Lower lobe of right lung (tissue), 2 donors: ENCODE results near the gene EHD1. TPM values are rescaled to one million over a fixed set of nuclear protein-coding genes. Genes with fewer than 3 reads are reported as not detected.
A peak's percentile ranks its signal among the peaks of the same experiment; 100 is the strongest.

Experiments used
- ATAC-seq, 2 donors: fragments of 200-7000 bp; cut with Tn5 transposase; one replicate each; pipeline ENCODE4 v1.9.1; 2020 to 2022; ENCODE audit warnings: mild to moderate bottlenecking in 2 of 2, moderate library complexity in 2 of 2
- DNase-seq: peaks from one replicate; pipeline ENCODE4 v3.0.0-alpha.2; 2020
- H3K27ac ChIP-seq: fragments of 200-600 bp; one replicate; pipeline ENCODE4 v1.8.0; 2022
- H3K27me3 ChIP-seq: fragments of 200-600 bp; one replicate; pipeline ENCODE4 v1.8.0; 2022; ENCODE audit warnings: low read depth
- H3K36me3 ChIP-seq: fragments of 200-600 bp; one replicate; pipeline ENCODE4 v1.8.0; 2022; ENCODE audit warnings: mild to moderate bottlenecking
- H3K4me1 ChIP-seq: fragments of 200-600 bp; one replicate; pipeline ENCODE4 v1.8.0; 2022
- H3K4me3 ChIP-seq: fragments of 200-600 bp; one replicate; pipeline ENCODE4 v1.8.0; 2022; ENCODE audit warnings: mild to moderate bottlenecking
- H3K9me3 ChIP-seq: fragments of 200-600 bp; one replicate; pipeline ENCODE4 v1.8.0; 2022
- CTCF ChIP-seq: fragments of 200-600 bp; IDR thresholded peaks from one replicate; pipeline ENCODE4 v1.8.0; 2022; ENCODE audit warnings: antibody characterized with exemption, mild to moderate bottlenecking
- intact Hi-C: fragments of 100-400 bp; cut with DNase I; formaldehyde crosslinking; loops from one replicate; pipeline ENCODE4 v1.11.0; 2022
- microRNA-seq: library from miRNA; unstranded; fragments of <30 nt; microRNA quantifications from one replicate; pipeline ENCODE4 v1.2.0, GENCODE V29; 2020; ENCODE audit warnings: borderline number of aligned reads
- total RNA-seq: library from RNA; stranded (reverse); fragmentation: NEBNext Ultra II Directional; extraction: Animal tissue kit (Norgen Biotek cat#: 25700); gene quantifications from one replicate; pipeline ENCODE4 v1.2.1, GENCODE V29; 2021
- donor health status: DM: no; HTN: yes; CAD: no; lungs with severe emphysema.

The EHD1 gene
- total RNA-seq, 1 donor from 2014 or later = 73.4 TPM

- intact Hi-C loops = no loop called here
- no peaks in the 10 kb centered on the region for H3K27me3 ChIP-seq
- ATAC-seq = no peak
- TF ChIP-seq CTCF = no peak
- peaks cover 44% of the 10 kb centered on the region for H3K4me1 ChIP-seq
- peaks cover 26% of the 10 kb centered on the region for H3K36me3 ChIP-seq
- peak overlapping the region; percentile 78 for H3K4me3 ChIP-seq
- DNase-seq = no peak
- H3K9me3 ChIP-seq = no peaks in the 10 kb centered on the region
- H3K27ac ChIP-seq = peak overlapping the region; percentile 85
Observed at GRCh38 chr11:64804346-64805210, 73.8 kb downstream of the EHD1 start.

GRCh38 chr11:64803846-64804345 is 74.5 kb downstream of the EHD1 start:
- no peaks in the 10 kb centered on the region for H3K27me3 ChIP-seq
- peak overlapping the region; percentile 85 for H3K27ac ChIP-seq
- peaks cover 26% of the 10 kb centered on the region for H3K36me3 ChIP-seq
- peak overlapping the region; percentile 78 for H3K4me3 ChIP-seq
- H3K9me3 ChIP-seq = no peaks in the 10 kb centered on the region
- ATAC-seq (peak; percentile 7 to 26), DNase-seq (no peak)
- H3K4me1 ChIP-seq = peaks cover 37% of the 10 kb centered on the region
- no peak for TF ChIP-seq CTCF
- intact Hi-C loops = no loop called here

GRCh38 chr11:64803158-64803845 is 75.1 kb downstream of the EHD1 start, which contains the start of gene MAP4K2:
MAP4K2 (minus strand) TSS chr11:64803214; CDS start chr11:64803149, 65 bp downstream.
- Histone ChIP-seq H3K36me3 (peaks cover 26% of the 10 kb centered on the region), H3K27me3 (no peaks in the 10 kb centered on the region), H3K4me3 (peak within 1 kb of the TSS; percentile 78), H3K9me3 (no peaks in the 10 kb centered on the region), H3K4me1 (peaks cover 36% of the 10 kb centered on the region), H3K27ac (peak within 1 kb of the TSS; percentile 85)
- peak; percentile 93 to 94 for ATAC-seq
- peak; percentile 92 for DNase-seq
- intact Hi-C loops = no loop called here
- peak; percentile 35 for TF ChIP-seq CTCF

GRCh38 chr11:64802370-64803157 is 75.9 kb downstream of the EHD1 start:
- DNase-seq = no peak
- Histone ChIP-seq H3K27me3 (no peaks in the 10 kb centered on the region), H3K4me1 (peaks cover 36% of the 10 kb centered on the region), H3K4me3 (peak overlapping the region; percentile 78), H3K36me3 (peaks cover 26% of the 10 kb centered on the region), H3K9me3 (no peaks in the 10 kb centered on the region), H3K27ac (peak overlapping the region; percentile 77)
- intact Hi-C loops = no loop called here
- TF ChIP-seq CTCF = no peak
- peak; percentile 0 to 8 for ATAC-seq

Small RNAs within 50 kb of the gene (microRNA-seq; reads per million reads assigned to microRNA genes)
- gene MIR6749 = not detected
- gene MIR6750 = not detected

Other genes starting within 250 kb of the EHD1 start
- 1.7 TPM for gene NRXN2, start 155.4 kb downstream of the EHD1 start, total RNA-seq
- 30.4 TPM for gene RASGRP2, start 134.5 kb downstream of the EHD1 start, total RNA-seq
- 2.6 TPM for gene PYGM, start 118.6 kb downstream of the EHD1 start, total RNA-seq
- gene SF1, start 100.1 kb downstream of the EHD1 start, total RNA-seq = 269 TPM
- gene MAP4K2, start 75.4 kb downstream of the EHD1 start, total RNA-seq = 29.1 TPM
- 22.7 TPM for gene MEN1, start 68.1 kb downstream of the EHD1 start, total RNA-seq
- 16.3 TPM for gene CDC42BPG, start 34.0 kb downstream of the EHD1 start, total RNA-seq
- gene ATG2A, start 38.6 kb upstream of the EHD1 start, total RNA-seq = 21.7 TPM
- 23.9 TPM for gene PPP2R5B, start 46.1 kb upstream of the EHD1 start, total RNA-seq
- not detected for gene GPHA2, start 57.3 kb upstream of the EHD1 start, total RNA-seq
- gene MAJIN, start 93.5 kb upstream of the EHD1 start, total RNA-seq = not detected
- 8.6 TPM for gene BATF2, start 118.3 kb upstream of the EHD1 start, total RNA-seq
- gene ARL2, start 135.5 kb upstream of the EHD1 start, total RNA-seq = 74.1 TPM
- gene SNX15, start 148.8 kb upstream of the EHD1 start, total RNA-seq = 25.4 TPM
- gene SAC3D1, start 162.6 kb upstream of the EHD1 start, total RNA-seq = 12.6 TPM
- gene NAALADL1, start 179.9 kb upstream of the EHD1 start, total RNA-seq = 12.2 TPM
- gene CDCA5, start 205.4 kb upstream of the EHD1 start, total RNA-seq = 2.8 TPM
- 29.0 TPM for gene ZFPL1, start 205.6 kb upstream of the EHD1 start, total RNA-seq
- 94.9 TPM for gene VPS51, start 217.6 kb upstream of the EHD1 start, total RNA-seq
- gene TM7SF2, start 233.3 kb upstream of the EHD1 start, total RNA-seq = 38.8 TPM
- gene ZNHIT2, start 239.1 kb upstream of the EHD1 start, total RNA-seq = 9.5 TPM
- gene FAU, start 243.5 kb upstream of the EHD1 start, total RNA-seq = 766 TPM
- 40.8 TPM for gene MRPL49, start 243.7 kb upstream of the EHD1 start, total RNA-seq